Retinal pigment epithelial cell (primary cell): ENCODE measurements around the gene BCL3.

ENCODE experiments used
- DNase-seq: peaks from one replicate; pipeline ENCODE4 v3.0.0-alpha.2; 2010; ENCODE audit warnings: low read depth
- H3K4me3 ChIP-seq: 2 replicates; pipeline ENCODE4 v1.5.1; 2011; ENCODE audit warnings: mild to moderate bottlenecking, low read length, control low read depth, moderate library complexity
- TF ChIP-seq, protein P1 (sequence below): conservative IDR thresholded peaks from 2 replicates; pipeline ENCODE4 v1.5.1; 2011; ENCODE audit warnings: low read depth, low read length, control low read depth, inconsistent platforms

BCL3 gene

DNA sequence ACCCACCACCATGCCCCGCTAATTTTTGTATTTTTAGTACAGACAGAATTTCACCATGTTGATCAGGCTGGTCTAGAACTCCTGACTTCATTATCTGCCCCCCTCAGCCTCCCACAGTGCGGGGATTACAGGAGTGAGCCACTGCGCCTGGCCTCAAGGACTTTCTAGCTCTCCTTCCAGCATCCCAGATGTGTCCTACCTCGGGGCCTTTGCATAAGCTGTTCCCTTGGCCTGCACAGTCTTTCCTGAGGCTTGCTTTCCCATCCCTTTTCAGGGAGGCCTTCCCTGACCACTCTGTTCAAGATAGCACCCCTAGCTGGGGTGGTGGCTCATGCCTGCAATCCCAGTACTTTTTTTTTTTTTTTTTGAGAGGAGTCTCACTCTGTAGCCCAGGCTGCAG is 46.1 kb downstream of the BCL3 start:
- TF ChIP-seq, protein P1, sequence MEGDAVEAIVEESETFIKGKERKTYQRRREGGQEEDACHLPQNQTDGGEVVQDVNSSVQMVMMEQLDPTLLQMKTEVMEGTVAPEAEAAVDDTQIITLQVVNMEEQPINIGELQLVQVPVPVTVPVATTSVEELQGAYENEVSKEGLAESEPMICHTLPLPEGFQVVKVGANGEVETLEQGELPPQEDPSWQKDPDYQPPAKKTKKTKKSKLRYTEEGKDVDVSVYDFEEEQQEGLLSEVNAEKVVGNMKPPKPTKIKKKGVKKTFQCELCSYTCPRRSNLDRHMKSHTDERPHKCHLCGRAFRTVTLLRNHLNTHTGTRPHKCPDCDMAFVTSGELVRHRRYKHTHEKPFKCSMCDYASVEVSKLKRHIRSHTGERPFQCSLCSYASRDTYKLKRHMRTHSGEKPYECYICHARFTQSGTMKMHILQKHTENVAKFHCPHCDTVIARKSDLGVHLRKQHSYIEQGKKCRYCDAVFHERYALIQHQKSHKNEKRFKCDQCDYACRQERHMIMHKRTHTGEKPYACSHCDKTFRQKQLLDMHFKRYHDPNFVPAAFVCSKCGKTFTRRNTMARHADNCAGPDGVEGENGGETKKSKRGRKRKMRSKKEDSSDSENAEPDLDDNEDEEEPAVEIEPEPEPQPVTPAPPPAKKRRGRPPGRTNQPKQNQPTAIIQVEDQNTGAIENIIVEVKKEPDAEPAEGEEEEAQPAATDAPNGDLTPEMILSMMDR = no peak
- no peak for DNase-seq
- H3K4me3 ChIP-seq = no peak overlapping the region

DNA sequence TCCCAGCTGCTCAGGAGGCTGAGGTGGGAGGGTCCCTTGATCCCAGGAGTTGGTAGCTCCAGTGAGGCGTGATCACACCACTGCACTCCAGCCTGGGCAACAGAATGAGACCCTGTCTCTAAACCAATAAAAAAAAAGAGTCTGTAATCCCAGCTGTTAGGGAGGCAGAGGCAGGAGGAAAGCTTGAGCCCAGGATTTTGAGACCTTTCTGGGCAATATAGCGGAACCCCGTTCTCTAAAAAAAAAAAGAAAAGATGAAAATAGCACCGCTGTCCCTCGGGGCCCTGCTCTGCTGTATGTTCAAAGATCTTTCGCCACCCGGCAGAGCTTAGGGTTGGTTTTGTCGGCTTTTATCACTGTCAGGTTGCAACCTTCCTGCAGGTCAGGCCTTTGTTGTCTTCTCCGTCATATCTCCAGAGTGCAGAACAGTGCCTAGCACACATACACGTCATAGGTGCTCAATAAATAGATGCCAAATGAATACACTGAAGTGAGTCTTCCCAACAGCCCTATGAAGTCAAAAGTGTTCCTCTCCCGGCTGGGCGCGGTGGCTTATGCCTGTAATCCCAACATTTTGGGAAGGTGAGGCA is 47.0 kb downstream of the BCL3 start:
- H3K4me3 ChIP-seq = no peak overlapping the region
- TF ChIP-seq, protein P1 = no peak

DNA sequence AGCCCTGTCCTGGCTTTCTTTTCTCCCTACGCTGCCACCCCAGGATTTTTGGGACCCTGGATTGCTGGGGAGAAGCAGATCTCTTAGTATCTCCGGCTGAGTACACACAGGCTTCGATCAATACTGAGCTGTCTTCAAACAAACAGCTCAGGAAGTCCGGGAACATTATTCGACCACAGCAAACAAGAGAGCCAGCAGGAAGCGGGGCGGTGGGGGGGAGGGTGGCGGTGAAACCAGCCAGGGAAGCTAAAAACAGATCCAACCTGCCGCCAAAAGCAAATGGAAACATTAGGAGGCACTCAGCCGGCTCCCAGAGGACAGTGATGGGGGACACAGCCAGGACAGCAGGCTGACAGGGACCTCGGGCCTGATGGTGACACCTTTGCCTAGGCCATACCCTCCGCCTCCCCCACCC is 48.2 kb downstream of the BCL3 start:
- no peak overlapping the region for H3K4me3 ChIP-seq
- no peak for DNase-seq
- TF ChIP-seq, protein P1 = no peak

More for the DNA sequence above, 47.0 kb downstream of the BCL3 start:
- no peak for DNase-seq

DNA sequence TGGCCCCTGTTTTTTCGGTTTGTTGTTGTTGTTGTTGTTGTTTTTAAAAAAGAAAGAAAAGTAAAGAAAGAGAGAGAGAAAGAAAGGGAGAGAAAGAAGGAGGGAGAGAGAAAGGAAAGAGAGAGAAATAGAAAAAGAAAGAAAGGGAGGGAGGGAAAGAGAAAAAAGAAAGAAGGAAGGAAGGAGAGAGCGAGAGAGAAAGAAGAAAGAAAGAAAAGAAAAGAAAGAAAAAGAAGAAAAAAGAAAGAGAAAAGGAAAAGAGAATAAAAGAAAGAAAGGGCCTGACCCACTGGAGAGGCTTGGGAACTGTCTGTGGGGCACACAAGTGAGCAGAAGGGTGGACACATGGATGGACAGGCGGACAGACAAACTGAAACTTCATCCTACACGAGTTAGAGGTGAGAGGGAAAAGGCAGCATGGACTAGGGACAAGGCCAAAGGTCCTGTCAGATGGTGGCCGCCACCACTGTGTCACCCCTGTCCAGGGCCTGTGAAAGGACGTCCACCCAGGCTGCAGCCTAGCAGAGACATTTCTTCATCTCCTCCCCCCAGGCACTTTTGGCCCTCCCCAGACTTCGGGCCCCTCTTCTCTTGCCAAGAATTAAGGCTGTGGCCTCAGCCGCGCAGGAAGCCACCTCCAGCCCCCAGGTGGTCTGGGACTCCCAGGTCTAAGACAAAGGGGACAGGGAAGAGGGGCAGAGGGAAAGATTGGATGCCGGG is 51.3 kb downstream of the BCL3 start:
- TF ChIP-seq, protein P1 = no peak
- no peak overlapping the region for H3K4me3 ChIP-seq
- no peak for DNase-seq

DNA sequence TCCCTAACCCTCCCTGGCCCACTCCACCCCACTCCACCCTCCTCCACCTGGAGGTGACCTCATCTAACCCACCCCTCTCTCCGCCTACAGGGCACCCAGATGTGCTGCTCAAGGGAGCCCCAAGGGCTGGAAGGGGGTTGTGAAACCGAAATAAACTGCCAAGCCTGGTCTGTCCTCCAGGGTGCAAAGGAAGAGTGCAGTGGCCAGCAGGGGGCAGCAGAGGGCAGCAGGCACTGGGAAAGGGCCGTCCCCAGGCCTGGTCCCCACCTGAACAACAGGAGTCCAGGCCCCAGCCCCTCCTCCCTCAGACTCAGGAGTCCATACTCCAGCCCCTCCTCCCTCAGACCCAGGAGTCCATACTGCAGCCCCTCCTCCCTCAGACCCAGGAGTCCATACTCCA is 52.0 kb downstream of the BCL3 start:
- no peak overlapping the region for H3K4me3 ChIP-seq
- DNase-seq = no peak
- TF ChIP-seq, protein P1 = peak; percentile 97

DNA sequence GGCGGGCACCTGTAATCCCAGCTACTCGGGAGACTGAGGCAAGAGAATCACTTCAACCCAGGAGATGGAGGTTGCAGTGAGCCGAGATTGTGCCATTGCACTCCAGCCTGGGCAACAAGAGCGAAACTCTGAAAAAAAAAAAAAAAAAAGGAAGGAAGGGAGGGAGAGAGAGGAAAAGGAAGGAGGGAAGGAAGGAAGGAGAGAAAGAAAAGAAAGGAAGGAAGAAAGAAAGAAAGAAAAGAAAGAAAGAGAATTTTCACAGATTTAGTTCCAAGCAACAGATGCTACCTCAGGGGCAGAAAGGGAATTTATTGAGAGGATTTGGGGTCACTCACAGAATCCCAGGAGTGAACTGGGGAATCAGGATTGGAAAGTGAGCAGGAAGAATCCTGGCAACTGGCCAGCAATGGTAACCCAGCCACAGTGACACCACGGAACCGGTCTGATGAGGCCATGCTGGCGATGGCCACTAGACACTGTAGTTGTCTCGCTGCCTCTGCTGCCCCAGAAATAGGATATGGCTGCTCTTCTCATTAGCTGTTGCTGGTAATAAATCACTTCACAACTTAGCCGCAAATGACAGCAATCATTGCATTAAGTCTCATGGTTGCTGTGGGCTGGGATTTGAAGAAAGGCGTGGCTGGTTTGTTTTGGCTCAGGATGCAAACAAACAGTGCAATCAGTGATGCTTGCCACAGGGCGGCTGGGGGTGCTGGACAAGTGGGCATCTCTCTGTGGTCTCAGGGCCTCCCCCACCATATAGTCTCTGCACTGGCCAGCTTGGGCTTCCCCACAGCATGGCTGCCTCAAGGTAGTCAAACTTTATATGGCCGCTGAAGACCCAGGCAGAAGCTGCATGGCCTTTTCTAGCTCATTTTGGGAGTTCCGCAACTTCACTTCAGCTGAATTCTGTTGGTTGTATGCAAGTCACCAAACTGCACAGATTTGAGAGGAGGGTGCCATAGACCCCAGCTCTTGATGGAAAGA is 55.2 kb downstream of the BCL3 start:
- TF ChIP-seq, protein P1 = no peak
- H3K4me3 ChIP-seq = no peak overlapping the region
- no peak for DNase-seq
